GM21381 (cell line): ENCODE results near the gene RALGPS1.
"Not testable (repeated sequence)": the region's sequence is repeated elsewhere in the genome, so short reads cannot be mapped to it uniquely, and the experiment has no call there.

Experiments
- ATAC-seq: cut with Tn5 transposase; IDR thresholded peaks from one replicate; pipeline ENCODE4 v1.9.1; 2021; ENCODE audit warnings: mild to moderate bottlenecking, moderate library complexity; ENCODE audit not compliant: unreplicated experiment

The RALGPS1 gene

DNA sequence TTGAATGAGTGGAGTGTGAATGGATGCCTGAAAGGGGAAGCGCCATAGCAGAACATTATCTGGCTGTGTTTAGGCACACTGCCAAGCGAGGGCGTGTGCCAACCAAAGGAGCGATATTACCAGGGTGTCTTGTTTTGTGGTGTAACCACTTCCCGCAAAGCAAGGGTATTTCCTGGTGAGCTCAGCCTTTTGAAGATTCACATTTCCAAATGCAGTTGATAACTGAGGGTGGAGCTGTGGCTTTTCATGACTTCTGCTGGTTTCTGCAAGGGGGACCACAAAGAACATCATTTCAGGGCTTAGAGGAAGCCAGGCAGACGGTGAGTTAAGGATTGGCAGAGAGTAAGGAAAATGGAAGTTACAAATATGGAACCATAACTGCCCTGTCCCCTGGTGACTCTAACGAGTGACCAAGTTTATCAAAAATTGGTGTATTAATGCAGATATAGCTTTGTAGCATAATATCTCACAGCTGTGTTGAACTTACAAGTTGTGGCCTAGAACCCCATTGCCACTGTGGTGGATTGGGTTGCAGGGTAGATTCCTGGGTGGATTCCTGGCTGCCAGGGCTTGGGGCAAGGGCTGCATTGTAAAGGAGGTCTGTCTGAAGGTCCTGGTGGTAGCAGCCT lies 71.4 kb downstream of the RALGPS1 start:
- ATAC-seq = peak; percentile 65

DNA sequence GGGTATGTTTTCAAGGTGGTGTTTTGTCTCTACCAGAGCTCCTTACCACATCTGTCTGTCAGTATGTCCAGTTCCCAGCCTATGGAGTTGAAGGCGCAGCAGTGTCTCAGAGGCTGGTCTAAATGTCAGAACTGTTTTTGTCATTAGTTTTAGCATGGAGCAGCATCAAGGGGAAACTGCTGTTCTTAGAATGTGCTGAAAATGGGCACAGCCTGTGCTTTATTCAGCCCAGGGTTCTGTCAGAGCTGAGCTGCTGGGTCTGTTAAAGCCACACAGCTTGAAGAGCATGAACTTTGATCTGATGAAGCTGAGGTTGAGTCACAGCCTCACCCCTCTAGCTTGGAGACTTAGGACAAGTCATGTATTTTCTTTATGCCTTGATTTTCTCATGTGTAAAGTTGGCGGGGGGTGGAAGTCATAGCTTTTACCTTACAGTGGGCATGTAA lies 71.9 kb downstream of the RALGPS1 start:
- no peak for ATAC-seq

DNA sequence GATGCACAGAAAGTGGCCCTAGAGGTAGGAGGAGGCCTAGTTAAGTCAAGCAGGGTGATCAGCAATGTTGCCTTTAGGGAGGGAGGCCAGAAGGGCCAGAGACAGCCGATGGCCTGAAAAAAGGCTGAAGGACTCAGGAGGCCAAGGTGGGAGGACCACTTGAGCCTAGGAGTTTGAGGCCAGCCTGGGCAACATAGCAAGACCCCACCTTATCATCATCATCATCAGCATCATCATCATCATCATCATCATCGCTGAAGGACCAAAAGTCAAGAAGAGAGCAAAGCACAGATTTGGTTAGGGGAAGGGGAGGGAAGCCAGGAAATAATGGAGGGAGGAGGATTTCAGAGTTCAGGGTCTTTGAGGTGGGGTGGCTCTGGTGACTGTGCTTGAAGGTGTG lies 74.3 kb downstream of the RALGPS1 start:
- ATAC-seq = no peak

DNA sequence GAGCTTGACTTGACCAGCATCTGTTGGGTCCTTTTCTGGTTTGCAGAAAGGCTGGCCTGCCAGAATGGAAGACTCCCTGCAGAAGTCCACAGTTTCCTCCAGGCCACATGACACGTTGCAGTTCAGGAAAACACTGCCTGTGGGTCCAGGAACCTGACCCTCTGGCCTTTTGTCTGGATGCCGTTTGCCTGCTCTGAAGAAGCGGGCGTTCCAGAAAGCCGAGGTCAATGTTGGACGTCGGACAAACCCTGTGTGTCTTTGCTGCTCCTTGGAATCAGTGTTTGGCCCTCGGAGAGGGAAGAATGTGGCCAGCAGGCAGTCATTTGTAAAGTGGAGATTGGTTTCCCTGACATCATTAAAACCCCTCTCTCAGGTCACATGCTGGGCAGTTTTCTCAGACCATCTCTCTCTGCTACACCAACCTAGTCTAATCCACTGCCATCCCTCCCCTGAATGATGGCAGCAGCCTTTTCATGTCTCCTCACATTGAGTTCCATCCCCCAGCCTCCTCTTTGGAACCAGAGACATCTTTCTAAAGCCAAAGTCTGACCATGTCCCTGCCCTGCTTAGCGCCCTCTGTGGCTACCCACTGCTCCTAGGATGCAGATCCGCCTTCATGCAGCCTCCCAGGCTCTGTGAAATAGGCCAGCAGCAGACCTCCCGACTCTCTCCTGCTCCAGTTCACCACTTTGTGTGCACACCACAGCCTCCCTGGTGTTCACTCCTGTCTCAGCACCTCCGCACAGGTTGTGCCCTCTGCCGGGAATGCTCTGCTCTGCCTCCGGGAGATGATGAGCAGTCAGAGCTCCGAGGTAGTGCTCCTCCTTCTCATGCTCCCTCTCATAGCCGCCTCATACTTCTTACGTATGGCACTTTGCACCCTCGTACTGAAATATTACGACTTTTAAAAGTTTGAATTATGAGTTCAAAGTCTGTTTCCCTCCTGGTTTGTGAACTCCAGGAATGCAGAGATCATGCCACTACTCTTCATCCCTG lies 75.6 kb downstream of the RALGPS1 start:
- no peak for ATAC-seq

DNA sequence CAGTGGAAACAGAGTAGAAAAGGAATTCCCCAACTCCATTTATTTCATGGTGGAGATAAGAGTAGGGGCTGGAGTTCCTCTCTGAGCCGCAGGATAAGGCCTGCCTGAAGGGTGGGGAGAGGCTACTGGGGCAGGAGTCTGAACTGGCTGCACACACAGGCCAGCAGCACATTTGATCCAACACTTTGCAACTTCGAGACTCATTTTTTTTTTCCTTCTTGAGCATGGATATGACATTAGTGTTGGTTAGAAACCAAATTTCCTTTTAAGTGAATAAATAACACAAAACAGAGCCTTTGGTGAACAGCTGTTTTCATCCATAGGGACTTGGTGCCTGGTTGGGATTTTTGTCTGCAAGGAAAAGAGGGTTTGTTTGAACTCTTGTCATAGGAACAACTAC lies 76.6 kb downstream of the RALGPS1 start:
- ATAC-seq = no peak

DNA sequence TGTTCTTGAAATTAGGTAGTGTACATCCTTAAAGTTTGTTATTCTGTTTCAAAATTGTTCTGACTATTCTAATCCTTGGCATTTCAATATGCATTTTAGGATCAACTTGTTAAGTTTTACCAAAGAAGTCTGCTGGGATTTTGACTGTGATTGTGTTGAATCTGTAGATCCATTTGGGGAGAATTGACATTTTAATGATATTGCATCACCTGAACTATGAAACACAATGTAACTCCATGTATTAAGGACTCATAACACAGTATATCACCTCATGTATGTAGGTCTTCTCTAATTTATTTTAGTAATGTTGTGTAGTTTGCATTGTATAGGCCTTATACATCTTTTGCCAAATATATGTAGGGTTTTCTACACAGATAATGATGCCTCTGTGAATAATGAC lies 77.8 kb downstream of the RALGPS1 start:
- ATAC-seq = no peak

DNA sequence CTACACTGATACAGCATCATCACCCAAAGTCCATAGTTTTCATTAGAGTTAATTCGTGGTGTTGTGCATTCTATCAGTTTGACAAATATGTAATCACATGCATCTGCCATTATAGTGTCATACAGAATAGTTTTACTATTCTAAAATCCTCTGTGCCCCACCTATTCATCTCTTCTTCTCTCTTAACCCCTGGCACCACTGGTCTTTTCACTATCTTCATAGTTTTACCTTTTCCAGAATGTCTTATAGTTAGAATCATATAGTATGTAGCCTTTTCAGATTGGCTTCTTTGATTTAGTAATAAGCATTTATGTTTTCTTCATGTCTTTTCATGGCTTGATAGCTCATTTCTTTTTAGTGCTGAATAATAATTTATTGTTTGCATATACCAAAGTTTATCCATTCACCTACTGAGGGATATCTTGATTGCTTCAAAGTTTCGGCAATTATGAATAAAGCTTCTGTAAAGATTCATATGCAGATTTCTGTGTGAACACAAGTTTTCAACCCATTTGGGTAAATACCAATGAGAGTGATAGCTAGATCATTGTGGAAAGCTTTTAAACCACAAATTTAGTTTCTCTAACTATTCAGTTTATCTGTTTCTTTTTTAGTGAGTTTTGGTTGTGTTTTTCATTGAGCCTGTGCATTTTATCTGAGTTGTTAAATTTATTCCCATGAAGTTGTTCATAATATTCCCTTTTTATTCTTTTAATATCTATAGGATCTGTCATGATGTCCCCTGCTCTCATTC lies 84.9 kb downstream of the RALGPS1 start:
- ATAC-seq = no peak

DNA sequence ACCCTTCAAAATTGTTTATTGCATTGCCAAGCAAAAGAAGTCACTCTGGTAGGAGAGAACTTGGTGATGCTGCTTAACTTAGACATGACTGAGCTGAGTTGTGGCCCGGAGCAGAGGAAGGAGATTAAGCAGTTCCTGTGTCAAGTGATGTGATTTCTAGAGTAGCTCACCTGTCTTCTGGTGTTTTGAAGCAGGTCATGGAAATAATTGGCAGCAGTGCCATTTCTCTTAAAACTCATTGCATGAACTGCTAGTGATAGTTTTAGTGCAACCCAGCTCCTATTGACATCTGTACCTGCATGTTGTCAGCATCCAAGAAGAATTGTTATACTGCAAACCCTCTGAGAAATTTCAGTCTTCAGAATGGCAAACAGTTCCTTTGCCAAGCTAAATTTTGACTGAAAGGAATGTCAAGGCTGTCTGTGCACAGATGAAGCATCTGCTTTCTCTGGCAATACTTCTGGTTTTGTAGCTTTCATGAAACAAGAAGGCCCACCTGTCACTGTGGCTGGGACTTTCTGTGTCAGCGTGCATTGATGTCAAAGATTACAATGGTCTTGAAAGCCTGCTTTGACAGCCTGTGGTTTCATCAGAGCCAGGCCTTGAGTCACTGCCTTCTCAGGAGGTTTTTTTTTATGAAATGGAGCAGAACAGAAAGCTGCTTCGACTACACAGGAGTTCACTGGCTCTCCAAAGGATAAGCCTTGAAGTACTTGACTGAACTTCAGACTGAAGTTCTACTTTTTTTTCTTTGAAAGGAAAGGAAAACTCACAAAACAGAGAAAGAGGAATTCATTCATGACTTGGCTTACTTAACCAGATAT lies 90.6 kb downstream of the RALGPS1 start:
- ATAC-seq = peak; percentile 84

DNA sequence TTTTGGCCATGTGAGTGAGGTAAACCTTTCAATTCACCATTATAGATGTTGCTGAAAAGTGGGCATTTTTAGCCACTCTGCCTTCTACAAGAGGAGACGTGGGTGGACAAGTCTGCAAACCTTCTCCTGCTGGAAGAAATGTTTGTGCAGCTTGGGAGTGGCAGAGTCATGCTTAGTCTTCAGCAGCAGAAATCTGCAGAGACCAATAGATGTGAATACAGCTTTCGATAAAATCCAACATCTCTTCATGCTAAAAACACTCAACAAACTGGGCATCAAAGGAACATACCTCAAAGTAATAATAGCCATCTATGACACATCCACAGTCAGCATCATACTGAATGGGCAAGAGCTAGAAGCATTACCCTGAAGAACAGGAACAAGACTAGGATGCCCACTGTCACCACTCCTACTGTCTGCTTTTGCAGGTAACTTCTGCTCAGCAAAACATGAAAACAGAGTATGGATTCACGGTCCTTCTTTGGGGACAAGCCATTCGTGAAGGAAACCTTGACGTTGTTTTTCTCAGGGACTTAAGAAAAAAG lies 91.3 kb downstream of the RALGPS1 start:
- peak; percentile 9 for ATAC-seq

DNA sequence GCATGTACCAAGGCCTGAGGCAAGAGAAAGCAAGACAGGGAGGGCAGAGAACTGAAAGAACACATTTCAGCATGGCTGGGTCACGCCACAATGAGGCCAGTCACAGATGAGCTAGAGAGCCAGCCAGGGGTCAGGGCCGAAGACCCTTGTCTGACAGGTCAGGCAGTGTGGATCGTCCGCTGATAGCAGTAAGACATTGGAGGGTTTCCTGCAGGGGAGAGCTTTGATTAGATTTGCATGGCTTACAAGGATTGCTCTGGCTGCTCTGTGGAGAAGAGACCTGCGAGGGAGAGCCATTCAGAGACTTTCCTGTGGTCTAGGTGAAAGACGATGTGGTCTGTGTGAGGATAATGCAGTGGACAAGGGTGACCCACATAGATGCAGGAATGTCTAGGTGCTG lies 93.1 kb downstream of the RALGPS1 start:
- ATAC-seq = no peak

DNA sequence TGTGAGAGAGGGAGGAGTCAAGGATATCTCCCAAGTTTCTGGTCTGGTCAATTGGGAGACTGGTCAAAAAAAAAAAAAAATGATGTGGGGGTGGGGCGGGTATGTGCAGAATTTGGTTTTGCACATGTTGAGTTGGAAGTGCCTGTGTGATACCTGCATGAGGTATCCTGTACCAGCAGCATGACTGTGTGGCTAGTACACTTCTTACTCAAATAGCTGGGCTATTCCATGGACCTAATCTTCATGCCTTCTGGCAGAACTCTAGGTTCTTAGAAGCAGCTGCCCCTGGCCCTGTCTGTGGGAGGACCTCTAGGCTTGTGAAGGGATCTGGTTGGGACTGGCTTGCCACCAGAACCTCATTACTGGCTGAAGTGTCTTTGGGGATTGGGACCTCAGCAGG lies 93.5 kb downstream of the RALGPS1 start:
- ATAC-seq = no peak

DNA sequence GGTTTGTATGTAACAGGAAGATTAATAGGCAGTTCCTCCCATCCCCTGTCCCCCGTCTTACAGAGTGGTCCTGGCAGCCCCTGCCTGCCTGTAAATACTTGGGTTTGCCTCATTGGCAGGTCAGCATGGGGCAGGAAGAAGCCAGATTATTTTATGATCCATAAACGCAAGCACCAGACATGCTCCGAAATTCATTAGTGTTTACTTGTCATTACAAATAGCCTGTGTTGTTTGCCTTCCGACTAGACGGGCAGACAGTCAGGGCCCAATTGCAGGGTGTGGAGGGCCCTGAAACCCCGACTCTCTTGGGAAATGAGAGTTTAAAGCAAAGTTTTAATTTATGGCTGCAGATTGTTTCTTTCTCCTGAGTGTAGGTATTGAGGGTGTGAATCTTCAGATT lies 97.2 kb downstream of the RALGPS1 start:
- no peak for ATAC-seq

DNA sequence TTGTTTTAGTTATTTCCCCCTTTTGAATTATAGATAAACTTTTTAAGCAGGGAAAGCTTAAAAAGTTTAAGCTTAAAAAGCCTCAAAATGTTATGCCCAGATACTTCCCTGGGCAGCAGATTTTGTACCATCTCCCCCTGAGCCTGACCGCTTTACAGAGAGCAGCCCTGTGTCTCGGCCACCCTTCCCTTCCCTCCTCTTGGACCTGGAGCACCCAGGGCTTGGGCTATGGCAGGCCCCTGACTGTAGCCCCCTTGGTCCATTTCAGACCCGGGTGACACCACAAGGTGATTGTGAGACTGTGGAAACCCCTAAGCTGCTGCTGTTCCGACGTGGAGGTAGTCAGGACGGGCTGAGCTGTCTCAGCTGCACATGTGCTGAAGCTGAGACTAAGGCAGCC lies 97.7 kb downstream of the RALGPS1 start:
- ATAC-seq = no peak

DNA sequence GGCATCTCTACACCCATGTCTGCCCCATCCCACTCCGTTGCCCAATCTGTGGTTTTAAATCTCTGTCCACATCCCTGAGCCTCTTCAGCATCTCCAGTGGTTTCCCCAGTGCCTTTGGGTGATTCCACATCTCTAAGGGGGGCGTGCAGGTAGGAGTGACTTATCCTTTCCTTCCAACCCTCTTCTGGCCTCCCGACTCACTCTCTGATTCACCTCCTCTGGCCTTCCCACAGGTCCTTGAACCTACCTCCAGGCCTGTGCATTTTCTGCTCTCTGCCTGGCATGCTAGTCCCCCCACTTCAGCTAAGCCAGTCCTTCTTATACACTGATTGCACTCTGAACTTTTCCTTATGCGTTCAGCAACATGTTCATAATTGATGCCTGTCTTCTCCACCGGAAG lies 99.0 kb downstream of the RALGPS1 start:
- no peak for ATAC-seq

DNA sequence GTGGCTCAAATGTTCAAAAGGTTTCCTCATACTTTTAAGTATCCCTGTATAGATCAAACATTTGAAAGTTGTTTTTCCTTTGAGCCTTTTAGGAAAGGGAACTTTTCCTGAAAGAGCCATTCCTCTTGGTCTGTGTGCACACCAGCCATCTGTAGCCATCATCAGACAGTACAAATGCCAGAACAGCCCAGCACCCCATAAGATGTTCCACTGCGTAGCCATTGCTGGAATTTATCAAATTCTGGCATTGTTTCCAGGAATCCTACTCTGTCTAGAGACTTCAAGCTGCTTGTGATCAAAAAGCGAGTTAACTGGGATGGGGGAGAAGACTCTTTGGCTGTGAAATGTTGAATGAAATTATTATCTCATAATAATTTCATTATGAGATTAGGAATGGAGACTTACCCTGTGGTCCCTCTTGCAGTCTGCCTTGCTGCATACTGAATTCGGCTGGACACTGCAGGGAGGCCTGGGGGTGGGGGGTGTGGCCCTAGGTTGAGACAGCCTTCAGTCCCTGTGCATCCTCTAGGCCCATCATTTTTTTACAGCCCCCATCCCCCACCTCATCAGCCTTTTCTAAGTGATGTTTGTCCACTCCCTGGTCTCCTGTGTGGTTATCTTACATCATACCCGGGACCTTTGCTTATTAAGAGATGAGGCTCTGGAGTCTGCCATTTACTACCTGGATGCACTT lies 99.8 kb downstream of the RALGPS1 start:
- no peak for ATAC-seq

DNA sequence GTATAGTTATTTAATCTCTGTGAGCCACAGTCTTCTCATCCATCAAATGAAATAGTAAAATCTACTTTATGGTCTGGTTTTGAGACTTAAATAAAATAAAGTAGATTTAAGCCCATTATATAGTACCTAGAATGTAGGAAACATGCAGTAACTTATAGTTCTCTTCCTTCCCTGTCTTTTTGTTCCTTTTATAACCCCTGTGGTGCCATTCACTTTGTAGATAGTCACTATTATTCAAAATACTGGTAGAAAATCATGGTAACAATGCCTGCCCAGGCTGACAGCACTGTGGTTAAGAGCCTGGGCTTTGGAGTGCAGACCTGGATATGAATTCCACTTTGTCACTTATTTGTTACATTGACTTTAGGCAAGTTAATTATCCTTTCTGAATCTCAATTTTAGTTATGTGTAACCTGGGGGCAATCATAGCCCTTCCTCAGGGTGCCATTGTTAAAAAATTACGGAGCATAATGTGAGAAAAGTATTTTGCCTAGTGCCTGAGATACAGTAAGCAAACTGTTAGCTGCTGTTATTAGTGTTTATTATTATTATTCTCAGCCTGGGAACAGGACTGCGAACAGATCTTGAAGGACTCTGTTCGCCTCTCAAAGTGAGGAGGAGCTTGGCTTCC lies 100.4 kb downstream of the RALGPS1 start:
- no peak for ATAC-seq

DNA sequence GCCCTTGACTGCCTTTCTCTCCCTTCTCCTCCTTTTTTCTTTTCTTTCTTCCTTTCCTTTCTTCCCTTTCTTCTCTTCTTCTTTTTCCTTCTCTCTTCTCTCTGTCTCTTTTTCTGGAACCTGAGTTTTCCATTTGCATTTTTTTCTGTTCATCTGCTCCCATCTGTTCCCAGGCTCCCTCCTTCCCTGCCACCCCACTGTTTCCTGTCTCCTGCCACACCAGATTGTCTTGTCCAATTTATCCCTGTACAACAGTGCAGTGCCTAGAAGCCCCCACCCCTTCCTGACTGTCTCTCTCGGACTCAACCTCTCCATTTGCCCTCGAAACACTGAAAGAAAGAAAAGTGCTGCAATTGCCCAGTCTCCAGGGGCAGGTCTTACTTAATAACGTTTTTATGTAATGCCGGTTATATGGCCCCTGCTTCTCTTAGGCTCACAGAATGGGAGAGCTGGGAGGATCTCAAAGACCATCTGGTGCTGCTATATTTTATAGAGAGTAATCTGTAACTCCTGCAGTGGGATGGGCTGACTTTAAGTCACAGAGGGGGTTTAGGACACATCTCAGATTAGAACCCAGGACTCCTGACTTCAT lies 101.4 kb downstream of the RALGPS1 start:
- ATAC-seq = no peak

DNA sequence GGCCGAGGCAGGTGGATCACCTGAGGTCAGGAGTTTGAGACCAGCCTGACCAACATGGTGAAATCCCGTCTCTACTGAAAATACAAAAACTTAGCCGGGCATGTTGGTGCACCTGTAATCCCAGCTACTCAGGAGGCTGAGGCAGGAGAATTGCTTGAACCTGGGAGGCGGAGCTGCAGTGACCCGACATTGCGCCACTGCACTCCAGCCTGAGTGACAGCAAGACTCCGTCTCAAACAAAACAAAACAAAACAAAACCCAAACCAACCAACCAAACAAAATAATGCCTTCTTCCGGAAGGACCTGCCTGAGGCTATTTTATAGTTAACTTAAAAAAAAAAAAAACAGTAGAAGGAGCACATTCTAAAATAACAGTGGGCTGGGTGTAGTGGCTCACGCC lies 103.4 kb downstream of the RALGPS1 start:
- not testable (repeated sequence) for ATAC-seq

DNA sequence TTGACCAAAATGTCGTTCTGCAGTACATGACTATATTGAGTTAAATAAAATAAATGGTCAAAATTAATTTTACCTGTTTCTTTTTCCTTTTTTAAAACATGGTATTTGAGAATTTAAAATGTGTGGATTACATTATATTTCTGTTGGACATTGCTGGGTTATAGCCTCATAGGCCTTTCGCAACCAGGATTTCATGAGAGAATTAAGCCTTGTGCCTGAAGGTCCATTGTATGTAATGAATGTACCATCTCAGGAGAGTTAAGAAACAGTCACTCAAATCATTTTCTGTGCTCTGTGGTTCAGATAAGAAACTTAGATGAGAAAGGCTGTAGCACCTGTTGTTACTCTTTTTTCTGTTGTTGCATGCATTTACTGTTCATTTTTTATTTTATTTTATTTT lies 104.4 kb downstream of the RALGPS1 start:
- ATAC-seq = no peak
